SK-N-SH treated with all-trans-retinoic acid at 6 μM for 48 hours (cell line): ENCODE data around the gene RTP3.

Experiments used
- CSDC2 ChIP-seq: fragments of 250-450 bp; sonication (Bioruptor Pico); IDR thresholded peaks from 2 replicates; pipeline ENCODE4 v1.5.0; 2020; ENCODE audit warnings: mild to moderate bottlenecking, moderate library complexity
- POU6F1 ChIP-seq: fragments of 250-450 bp; sonication (Bioruptor Pico); IDR thresholded peaks from 2 replicates; pipeline ENCODE4 v1.8.0; 2021; ENCODE audit warnings: low read depth, mild to moderate bottlenecking, moderate library complexity, borderline replicate concordance
- ZFP3 ChIP-seq: fragments of 250-450 bp; sonication (Bioruptor Pico); IDR thresholded peaks from 2 replicates; pipeline ENCODE4 v1.5.0; 2020; ENCODE audit warnings: mild to moderate bottlenecking, moderate library complexity

DNA sequence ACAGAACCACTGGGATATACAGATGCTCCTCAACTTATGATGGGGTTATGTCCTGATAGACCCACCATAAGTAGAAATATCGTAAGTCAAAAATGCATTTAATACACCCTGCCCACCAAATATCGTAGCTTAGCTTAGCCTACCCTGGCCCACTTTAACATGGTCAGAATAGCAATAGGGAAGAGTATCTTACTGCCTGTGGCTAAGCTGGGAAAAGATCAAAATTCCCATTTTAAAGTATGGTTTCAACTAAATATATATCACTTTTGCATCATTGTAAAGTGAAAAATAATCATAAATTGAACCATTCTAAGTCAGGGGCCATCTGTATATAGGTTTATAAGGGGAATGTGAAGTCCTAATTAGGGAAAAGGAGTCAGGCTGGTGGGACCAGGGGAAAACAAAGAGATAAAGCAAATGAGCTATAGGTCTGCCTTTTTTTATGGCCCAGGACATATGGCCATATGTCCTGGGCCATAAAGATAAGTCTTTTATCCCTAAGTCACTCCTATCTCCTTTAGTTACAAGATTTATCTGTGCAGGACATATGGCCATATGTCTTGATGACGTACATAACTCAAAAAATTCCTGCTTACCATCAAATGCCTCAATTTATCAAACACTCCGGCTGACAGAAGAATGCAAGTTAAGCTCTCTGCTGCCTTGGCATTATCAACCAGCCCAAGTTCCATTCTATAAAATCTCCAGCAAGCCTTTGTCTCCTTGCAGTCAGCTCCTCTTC, 11.2 kb downstream of the RTP3 start:
- TF ChIP-seq CSDC2 (CRISPR knock-in tag) (no peak), POU6F1 (CRISPR knock-in tag) (no peak), ZFP3 (CRISPR knock-in tag) (no peak)
